Measurements from ENCODE around the gene MYO16.

Gene MYO16

GRCh38 chr13:108924541-108924940 is 295.1 kb downstream of the MYO16 start:
- no peaks in the 10 kb centered on the region for H3K36me3 Mint-ChIP-seq (ENCODE audit: low read depth)
- H3K9me3 Mint-ChIP-seq = no peaks in the 10 kb centered on the region
- peaks cover 4% of the 10 kb centered on the region for H3K27me3 Mint-ChIP-seq
- no peak overlapping the region for H3K4me3 Mint-ChIP-seq
- H3K4me1 Mint-ChIP-seq (ENCODE audit: low read depth) = no peaks in the 10 kb centered on the region
- H3K27ac Mint-ChIP-seq = no peak overlapping the region

DNA sequence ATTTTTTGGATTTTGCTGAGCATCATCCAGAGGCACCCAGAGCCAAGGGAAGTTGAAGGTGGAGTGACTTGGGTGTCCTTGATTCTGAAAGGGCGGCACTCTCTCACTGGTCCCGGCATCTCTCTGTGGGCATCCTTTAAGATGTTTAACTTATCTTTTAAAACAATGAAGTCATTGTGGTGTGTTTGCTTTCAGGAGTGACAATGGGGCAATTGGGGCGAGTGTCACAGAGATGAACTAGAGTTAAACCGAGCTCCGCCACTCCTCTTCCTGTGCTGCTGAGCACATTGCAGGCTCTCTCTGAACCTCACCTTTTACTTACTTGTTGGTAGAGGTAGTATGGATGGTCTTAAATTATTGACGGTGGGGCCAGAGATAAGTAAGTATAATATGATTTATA is 295.7 kb downstream of the MYO16 start:
- Mint-ChIP-seq H3K4me1 (ENCODE audit: low read depth) (no peaks in the 10 kb centered on the region), H3K4me3 (no peak overlapping the region), H3K27me3 (peaks cover 5% of the 10 kb centered on the region), H3K36me3 (ENCODE audit: low read depth) (no peaks in the 10 kb centered on the region), H3K9me3 (no peaks in the 10 kb centered on the region), H3K27ac (no peak overlapping the region)

GRCh38 chr13:108926862-108927261 is 297.5 kb downstream of the MYO16 start:
- Mint-ChIP-seq H3K9me3 (no peaks in the 10 kb centered on the region), H3K4me1 (ENCODE audit: low read depth) (no peaks in the 10 kb centered on the region), H3K27ac (no peak overlapping the region), H3K4me3 (no peak overlapping the region), H3K36me3 (ENCODE audit: low read depth) (no peaks in the 10 kb centered on the region), H3K27me3 (peaks cover 5% of the 10 kb centered on the region)

DNA sequence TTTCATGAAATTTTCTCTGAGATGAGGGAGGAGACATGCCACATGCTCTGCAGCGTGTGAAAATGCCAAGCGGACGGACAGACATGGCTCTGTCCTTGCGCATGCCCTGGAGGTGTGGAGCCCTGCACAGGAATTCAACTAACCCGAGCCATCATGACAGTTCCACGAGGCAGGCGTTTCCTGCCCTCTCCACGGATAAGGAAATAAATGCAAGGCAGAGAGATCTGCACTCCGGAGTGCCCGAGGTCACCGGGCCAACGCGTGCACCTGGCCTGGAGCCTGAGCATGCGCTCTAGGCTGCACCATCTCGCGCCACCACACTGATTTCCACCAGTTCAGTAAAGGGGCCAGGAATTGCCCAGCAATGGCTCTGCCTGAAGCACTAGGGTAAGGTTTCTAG is 298.2 kb downstream of the MYO16 start:
- peaks cover 5% of the 10 kb centered on the region for H3K27me3 Mint-ChIP-seq

DNA sequence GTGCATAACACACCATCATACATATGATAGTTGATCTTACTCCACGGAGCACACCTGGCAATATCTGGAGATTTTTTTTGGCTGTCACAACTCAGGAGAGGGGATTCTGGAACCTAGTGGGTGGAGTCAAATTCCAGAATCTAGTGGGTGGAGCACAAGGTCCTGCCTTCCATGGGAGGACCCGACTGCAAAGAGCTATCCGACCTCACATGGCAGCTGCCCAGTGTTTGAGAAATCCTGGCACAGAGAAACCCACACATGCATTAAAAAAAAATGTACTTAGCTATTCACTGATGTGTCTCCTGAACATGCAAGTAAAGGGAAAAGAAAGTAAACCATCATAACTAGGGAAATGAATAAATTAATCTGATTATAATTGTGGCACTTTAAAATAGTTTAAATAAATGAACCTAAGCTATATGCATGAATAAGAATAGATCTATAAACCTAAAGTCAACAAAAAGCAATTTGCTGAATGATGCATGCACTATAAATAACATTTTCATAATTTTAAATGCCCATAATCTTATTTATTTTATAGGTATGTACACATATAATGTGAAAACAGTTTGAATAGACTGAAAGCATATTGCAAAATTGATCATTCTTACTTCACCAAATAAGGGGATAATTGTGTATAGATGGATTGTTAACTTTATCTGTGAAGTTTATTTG is 300.3 kb downstream of the MYO16 start:
- Mint-ChIP-seq H3K9me3 (no peaks in the 10 kb centered on the region), H3K27ac (no peak overlapping the region), H3K36me3 (ENCODE audit: low read depth) (no peaks in the 10 kb centered on the region), H3K4me1 (ENCODE audit: low read depth) (no peaks in the 10 kb centered on the region), H3K27me3 (peaks cover 10% of the 10 kb centered on the region), H3K4me3 (no peak overlapping the region)

More for the DNA sequence above, 298.2 kb downstream of the MYO16 start:
- H3K36me3 Mint-ChIP-seq (ENCODE audit: low read depth) = no peaks in the 10 kb centered on the region
- H3K4me1 Mint-ChIP-seq (ENCODE audit: low read depth) = no peaks in the 10 kb centered on the region
- no peak overlapping the region for H3K4me3 Mint-ChIP-seq
- H3K9me3 Mint-ChIP-seq = no peaks in the 10 kb centered on the region
- no peak overlapping the region for H3K27ac Mint-ChIP-seq

- Mint-ChIP-seq H3K4me1 (ENCODE audit: low read depth) (no peaks in the 10 kb centered on the region), H3K27ac (no peak overlapping the region), H3K9me3 (no peaks in the 10 kb centered on the region), H3K27me3 (peaks cover 27% of the 10 kb centered on the region), H3K36me3 (ENCODE audit: low read depth) (no peaks in the 10 kb centered on the region), H3K4me3 (no peak overlapping the region)
These were observed 302.8 kb downstream of the MYO16 start for GRCh38 chr13:108932196-108932595.

DNA sequence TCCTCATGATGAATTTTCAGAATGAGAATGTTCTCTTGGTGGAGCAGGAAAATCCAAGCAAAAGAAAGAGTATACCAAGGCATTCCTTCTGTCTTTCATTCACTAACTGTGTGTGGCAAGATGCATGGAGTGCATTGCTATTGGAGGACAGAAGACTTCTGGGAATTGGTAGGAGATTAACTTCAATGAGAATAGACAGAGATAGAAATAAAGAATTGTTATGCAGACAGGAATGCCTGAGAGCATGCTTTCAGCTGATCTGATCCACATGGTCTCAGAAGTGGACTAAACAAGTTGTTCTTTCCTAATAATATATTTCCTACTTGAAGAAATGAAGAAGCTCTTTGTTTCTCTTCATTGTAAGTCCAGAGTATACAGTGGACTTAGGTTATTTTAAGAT is 303.6 kb downstream of the MYO16 start:
- Mint-ChIP-seq H3K4me1 (ENCODE audit: low read depth) (no peaks in the 10 kb centered on the region), H3K27ac (no peak overlapping the region), H3K9me3 (peaks cover 4% of the 10 kb centered on the region), H3K36me3 (ENCODE audit: low read depth) (no peaks in the 10 kb centered on the region), H3K4me3 (no peak overlapping the region), H3K27me3 (peaks cover 30% of the 10 kb centered on the region)

DNA sequence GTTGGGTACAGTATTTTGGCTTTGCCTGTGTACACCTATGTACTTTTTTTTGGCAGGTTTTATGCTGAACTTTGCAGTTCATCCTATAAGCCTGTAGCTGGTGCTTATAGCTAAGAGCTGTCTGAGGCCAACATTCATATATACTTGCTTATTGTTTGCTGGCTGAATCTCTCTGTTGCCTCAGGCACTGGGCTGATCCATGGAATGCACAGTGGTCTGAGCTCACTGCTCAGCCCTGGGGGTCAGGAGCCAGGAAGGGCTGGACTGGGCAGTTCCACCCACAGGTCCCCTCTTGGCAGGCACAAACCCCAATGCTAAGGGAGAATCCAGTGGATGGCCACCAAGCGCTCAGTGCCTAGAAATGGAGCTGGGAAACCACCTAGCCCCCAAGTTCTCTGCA is 308.7 kb downstream of the MYO16 start:
- H3K27ac Mint-ChIP-seq = no peak overlapping the region
- peaks cover 31% of the 10 kb centered on the region for H3K27me3 Mint-ChIP-seq
- H3K4me1 Mint-ChIP-seq (ENCODE audit: low read depth) = no peaks in the 10 kb centered on the region
- H3K36me3 Mint-ChIP-seq (ENCODE audit: low read depth) = no peaks in the 10 kb centered on the region
- H3K9me3 Mint-ChIP-seq = peaks cover 4% of the 10 kb centered on the region
- no peak overlapping the region for H3K4me3 Mint-ChIP-seq

DNA sequence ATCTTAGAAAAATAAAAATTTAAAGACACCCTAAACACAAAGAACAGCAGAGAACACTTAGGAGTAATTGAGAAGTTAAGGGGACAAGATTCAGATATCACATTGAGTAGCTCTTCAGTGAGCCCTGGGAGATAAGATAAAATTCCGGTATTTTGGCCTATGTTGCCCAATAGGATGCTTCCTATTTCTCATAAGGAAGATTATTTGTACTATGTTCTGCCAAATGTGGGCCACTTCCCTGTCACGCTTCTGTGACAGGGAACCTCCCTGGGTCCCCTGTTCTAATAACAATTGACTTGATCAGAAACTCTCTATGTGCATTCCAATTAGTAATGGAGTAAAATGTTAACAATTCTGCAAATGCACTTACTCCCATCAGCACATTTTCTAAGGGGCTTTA is 310.7 kb downstream of the MYO16 start:
- Mint-ChIP-seq H3K36me3 (ENCODE audit: low read depth) (no peaks in the 10 kb centered on the region), H3K4me1 (ENCODE audit: low read depth) (no peaks in the 10 kb centered on the region), H3K27ac (no peak overlapping the region), H3K27me3 (peaks cover 22% of the 10 kb centered on the region), H3K4me3 (no peak overlapping the region), H3K9me3 (peaks cover 4% of the 10 kb centered on the region)

DNA sequence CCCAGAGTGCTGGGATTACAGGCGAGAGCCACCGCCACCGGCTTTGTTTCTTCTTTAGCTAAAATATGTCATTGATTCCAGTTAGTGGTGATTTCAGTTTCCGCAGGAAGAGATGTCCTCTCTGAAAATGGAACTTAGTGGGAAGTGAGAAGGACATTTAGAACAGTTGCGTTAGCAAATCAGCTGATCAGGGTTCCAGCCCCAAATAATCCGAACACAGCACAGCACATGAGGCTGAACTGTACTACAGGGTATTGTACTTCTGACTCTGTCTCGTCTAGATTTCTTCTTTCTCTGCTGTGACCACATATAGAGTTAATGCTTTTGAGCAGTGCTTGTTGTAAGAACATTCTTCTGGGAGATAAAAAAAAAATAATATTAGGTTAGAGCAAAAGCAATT is 314.4 kb downstream of the MYO16 start:
- no peaks in the 10 kb centered on the region for H3K4me1 Mint-ChIP-seq (ENCODE audit: low read depth)
- peaks cover 3% of the 10 kb centered on the region for H3K27me3 Mint-ChIP-seq
- H3K36me3 Mint-ChIP-seq (ENCODE audit: low read depth) = no peaks in the 10 kb centered on the region
- H3K27ac Mint-ChIP-seq = no peak overlapping the region
- H3K9me3 Mint-ChIP-seq = no peaks in the 10 kb centered on the region
- no peak overlapping the region for H3K4me3 Mint-ChIP-seq

DNA sequence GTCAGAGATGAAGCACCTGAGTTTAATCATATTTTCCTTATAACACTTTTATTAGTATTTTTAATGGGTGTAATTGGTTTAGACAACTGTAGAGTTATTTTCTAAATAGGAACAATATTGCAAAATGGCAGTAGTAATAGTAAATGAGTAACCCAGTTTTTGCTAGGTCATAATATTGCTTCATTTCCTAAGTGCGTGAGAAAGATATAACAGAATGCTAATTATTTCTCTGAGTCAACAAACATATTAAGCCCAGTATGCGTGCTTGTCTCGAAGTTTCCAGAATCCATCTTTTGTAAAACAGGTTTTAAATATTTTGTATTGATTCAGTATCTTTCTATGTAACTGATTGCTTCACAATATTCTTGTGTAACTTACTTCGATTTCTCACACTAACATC is 315.3 kb downstream of the MYO16 start:
- H3K4me3 Mint-ChIP-seq = no peak overlapping the region
- H3K4me1 Mint-ChIP-seq (ENCODE audit: low read depth) = no peaks in the 10 kb centered on the region
- H3K9me3 Mint-ChIP-seq = no peaks in the 10 kb centered on the region
- H3K36me3 Mint-ChIP-seq (ENCODE audit: low read depth) = no peaks in the 10 kb centered on the region
- no peaks in the 10 kb centered on the region for H3K27me3 Mint-ChIP-seq
- no peak overlapping the region for H3K27ac Mint-ChIP-seq

DNA sequence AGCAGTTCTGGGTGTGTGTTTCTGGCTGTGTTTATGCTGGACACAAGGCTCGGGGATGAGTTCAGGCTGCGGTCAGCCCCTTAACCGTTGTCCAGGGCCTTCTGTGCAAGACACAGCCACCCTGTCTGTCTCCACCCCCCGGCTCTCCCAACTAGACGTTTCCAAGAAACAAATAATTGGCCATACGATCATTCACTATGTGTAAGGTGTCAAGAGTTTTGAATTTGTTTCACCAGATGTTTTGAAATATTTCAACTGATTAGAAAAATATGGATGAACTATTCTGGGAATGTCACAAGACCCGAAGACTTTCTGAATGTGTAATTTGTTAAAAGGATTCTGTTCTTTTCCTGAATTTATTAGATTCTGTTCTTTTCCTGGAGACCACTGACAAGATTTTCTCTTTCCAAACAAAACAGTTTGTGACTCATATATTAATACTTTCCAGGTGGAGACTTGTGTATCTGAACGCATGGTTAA is 318.2 kb downstream of the MYO16 start:
- no peak overlapping the region for H3K27ac Mint-ChIP-seq
- no peak overlapping the region for H3K4me3 Mint-ChIP-seq
- H3K9me3 Mint-ChIP-seq = no peaks in the 10 kb centered on the region
- no peaks in the 10 kb centered on the region for H3K36me3 Mint-ChIP-seq (ENCODE audit: low read depth)
- no peaks in the 10 kb centered on the region for H3K27me3 Mint-ChIP-seq
- H3K4me1 Mint-ChIP-seq (ENCODE audit: low read depth) = no peaks in the 10 kb centered on the region

DNA sequence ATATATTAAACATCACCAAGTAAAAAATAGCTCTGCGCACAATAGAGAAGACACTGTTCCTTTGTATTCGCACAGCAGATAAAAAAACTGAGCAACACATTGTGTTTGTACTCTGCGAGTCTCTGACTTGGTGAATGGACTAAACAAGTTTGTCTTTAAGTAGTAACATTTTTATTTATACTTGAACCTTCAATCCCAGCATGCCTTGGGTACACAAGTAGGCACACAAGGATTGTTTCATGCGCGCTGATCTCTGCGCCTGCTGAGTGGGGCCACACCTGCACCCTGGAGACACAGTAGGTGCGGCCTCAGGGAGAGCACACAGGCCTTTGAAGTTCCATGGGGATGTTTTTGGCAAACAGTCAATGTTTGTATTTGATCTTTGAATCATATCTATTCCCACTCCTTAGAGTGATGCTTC is 318.9 kb downstream of the MYO16 start:
- Mint-ChIP-seq H3K9me3 (no peaks in the 10 kb centered on the region), H3K27ac (no peak overlapping the region), H3K27me3 (no peaks in the 10 kb centered on the region), H3K36me3 (ENCODE audit: low read depth) (no peaks in the 10 kb centered on the region), H3K4me1 (ENCODE audit: low read depth) (no peaks in the 10 kb centered on the region), H3K4me3 (no peak overlapping the region)

GRCh38 chr13:108950333-108951010 is 321.1 kb downstream of the MYO16 start:
- Mint-ChIP-seq H3K36me3 (ENCODE audit: low read depth) (no peaks in the 10 kb centered on the region), H3K27me3 (peaks cover 5% of the 10 kb centered on the region), H3K9me3 (no peaks in the 10 kb centered on the region), H3K4me1 (ENCODE audit: low read depth) (no peaks in the 10 kb centered on the region), H3K27ac (no peak overlapping the region), H3K4me3 (no peak overlapping the region)

GRCh38 chr13:108955741-108956140 is 326.3 kb downstream of the MYO16 start:
- Mint-ChIP-seq H3K27me3 (peaks cover 9% of the 10 kb centered on the region), H3K9me3 (no peaks in the 10 kb centered on the region), H3K36me3 (ENCODE audit: low read depth) (no peaks in the 10 kb centered on the region), H3K27ac (no peak overlapping the region), H3K4me1 (ENCODE audit: low read depth) (no peaks in the 10 kb centered on the region), H3K4me3 (no peak overlapping the region)

Measured in stimulated activated naive CD8-positive, alpha-beta T cell treated with anti-CD3 and anti-CD28 coated beads, Interleukin-15, Interleukin-2, amounts not matched to agents 100 ng/mL and 50 ng/mL, for 24 hours (primary cell).